Pulmonary artery endothelial cell (primary cell): ENCODE results near the gene NUP210L. TPM values are rescaled to one million over a fixed set of nuclear protein-coding genes. Genes with fewer than 3 reads are reported as not detected.
"Not testable (repeated sequence)": the region's sequence is repeated elsewhere in the genome, so short reads cannot be mapped to it uniquely, and the experiment has no call there.

Source experiments
- DNase-seq: peaks from one replicate; pipeline ENCODE4 v3.0.0-alpha.2; 2011; ENCODE audit warnings: low read depth, low spot score
- total RNA-seq: library from RNA; depleted of rRNA; stranded (reverse); fragments of >200 nt; gene quantifications from 2 replicates; pipeline ENCODE4 v1.2.3, GENCODE V29; 2014

NUP210L gene
- total RNA-seq, 1 donor from 2014 or later, result 0.07 TPM

DNA sequence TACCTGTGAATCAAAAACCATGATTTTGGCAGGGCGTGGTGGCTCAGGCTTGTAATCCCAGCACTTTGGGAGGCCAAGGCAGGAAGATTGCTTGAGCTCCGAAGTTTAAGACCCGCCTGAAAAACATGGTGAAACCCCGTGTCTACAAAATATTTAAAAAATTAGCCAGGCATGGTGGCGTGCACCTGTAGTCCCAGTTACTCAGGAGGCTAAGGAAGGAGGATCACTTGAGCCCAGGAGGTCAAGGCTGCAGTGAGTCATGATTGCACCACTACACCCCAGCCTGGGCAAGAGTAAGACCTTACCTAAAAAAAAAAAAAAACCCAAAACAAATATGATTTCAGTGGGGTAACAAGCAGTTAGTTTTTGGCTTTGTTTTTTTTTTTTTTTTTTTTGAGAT, 54.7 kb downstream of the NUP210L start:
- DNase-seq, result not testable (repeated sequence)

DNA sequence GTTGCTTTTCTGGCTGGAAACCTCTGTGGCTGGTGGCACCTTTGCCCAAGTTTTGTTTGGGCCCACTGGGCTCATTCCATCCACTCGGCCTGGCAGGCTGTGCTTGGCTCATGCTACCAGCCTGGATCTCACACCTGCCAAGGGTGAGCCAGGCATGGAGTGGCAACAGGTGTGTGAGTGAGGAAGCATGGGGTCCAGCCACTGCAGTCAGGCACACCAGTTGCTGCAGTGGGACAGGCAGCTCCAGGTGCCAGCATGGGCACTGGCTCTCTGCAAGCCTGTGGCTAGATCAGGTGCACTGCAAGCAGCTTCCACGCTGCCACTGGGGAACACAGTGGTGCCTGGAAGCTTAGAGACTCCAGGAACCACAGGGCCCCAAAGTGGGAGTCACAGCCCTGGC, 57.0 kb downstream of the NUP210L start:
- no peak for DNase-seq

DNA sequence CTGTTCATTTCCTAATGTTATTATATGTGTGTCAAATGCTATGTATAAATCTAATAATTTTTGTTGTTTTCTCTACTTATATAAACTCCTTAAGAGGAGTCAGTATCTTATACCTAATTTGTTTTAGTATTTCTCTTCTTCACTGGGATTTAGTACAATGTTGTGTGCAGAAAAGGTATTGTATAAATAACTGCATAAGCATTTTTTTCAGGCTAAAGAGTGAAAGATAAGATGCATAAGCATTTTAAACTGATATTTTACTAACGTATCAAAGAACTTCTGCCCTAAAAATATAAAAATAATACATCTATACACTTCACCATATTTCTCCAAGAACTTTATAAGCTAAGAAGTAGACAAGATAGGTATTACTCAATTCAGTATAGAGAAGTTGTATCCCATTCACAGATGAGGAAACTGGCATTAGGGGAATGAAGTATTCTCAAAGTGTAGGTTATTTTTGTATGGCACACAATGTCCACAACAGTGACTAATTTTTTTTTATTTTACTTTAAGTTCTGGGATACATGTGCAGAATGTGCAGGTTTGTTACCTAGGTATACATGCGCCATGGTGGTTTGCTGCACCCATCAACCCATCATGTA, 59.3 kb downstream of the NUP210L start:
- DNase-seq, result no peak

DNA sequence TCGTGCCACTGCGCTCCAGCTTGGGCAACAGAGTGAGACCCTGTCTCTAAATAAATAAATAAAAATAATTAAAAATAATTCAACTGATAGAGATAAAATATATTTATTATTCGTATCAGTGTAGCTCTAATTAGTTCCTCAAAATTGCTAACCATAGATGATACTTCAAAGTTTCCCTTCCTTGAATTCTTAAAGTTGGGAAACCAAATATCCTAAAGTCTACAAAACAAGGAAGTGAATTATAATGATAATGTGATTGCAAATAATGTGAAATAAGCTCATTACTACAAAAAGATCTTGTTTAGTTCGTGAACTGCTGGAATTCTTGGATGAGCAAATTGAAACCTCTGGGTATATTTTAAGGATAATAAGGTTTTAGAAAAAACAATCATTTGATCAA, 60.5 kb downstream of the NUP210L start:
- DNase-seq, result no peak

DNA sequence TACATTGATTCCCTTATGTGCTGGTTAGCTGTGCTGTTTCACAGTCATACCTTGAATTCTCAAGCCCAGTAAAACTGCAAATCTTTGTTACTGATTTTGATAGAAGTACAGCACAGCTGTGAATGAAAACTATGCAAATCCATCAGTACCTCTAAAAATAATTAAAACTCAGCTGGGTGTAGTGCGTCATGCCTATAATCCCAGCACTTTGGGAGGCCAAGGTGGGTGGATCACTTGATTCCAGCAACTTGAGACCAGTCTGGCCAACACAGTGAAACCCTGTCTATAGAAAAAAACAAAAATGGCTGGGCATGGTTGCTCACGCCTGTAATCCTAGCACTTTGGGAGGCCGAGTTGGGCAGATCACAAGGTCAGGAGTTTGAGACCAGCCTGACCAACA, 61.2 kb downstream of the NUP210L start:
- DNase-seq, result no peak

DNA sequence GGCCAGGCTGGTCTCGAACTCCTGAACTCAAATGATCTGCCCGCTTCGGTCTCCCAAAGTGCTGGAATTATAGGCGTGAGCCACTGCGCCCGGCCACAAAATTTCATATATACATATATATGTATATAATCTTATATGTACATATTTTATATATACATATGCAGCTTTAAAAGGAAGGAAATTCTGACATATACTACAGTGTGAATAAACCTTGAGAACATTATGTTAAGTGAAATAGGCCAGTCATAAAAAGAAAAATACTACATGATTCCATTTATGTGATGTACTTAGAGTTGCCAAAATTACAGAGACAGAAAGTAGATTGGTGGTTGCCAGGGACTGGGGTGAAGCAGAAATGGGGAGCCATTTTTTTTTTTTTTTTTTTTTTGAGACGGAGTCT, 63.2 kb downstream of the NUP210L start:
- DNase-seq, result no peak

DNA sequence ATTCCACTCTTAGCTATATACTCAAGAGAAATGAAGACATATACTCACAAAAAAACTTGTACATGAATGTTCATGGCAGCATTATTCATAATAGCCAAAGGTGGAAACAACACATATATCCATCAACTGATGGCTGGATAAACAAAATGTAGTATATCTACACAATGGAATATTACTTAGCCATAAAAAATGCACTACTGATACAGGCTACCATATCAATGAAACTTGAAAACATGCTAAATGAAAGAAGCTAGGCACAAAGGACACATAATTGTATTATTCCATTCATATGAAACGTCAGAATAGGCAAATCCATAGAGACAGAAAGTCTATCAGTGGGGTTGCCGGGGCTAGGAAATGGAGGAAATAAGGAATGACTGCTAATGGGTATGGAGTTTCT, 67.3 kb downstream of the NUP210L start:
- no peak for DNase-seq

DNA sequence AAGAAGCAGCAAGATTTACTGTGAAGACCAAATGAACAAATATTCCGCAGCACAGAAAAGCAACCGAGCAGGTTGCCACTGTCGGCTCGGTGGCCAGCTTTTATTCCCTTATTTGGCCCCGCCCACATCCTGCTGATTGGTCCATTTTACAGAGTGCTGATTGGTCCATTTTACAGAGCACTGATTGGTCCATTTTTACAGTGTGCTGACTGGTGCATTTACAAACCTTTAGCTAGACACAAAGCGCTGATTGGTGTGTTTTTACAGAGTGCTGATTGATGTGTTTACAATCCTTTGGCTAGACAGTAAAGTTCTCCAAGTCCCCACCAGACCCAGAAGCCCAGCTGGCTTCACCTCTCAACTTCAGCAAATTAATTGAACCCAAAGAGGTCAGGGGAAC, 71.8 kb downstream of the NUP210L start:
- not testable (repeated sequence) for DNase-seq

DNA sequence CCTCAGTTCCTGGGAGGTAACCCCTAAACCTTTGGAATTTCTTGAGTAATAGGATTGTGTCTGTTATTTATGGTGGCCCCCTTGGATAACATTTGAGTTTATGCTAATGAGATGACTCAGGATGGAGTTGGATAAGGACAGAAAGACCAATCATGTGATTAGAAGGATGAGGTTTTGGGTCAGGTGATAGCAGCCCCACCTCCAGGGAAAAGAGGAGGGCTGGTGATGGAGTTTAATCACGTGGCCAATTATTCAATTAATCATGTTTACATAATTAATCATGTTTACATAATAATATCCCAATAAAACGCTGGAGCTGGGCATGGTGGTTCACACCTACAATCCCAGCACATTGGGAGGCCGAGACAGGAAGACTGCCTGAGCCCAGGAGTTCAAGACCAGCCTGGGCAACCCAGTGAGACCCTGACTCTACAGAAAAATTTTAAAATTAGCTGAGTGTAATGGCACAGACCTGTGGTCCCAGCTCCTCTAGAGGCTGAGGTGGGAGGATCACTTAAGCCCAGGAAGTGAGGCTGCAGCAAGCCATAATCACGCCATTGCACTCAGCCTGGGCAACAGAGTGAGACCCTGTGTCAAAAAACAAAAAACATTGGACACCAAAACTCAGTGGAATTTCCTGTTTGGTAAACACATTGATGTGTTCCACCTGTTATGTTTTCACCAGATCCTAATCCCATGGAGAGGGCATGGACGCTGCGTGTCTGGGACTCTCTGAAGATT, 73.3 kb downstream of the NUP210L start:
- DNase-seq, result no peak

DNA sequence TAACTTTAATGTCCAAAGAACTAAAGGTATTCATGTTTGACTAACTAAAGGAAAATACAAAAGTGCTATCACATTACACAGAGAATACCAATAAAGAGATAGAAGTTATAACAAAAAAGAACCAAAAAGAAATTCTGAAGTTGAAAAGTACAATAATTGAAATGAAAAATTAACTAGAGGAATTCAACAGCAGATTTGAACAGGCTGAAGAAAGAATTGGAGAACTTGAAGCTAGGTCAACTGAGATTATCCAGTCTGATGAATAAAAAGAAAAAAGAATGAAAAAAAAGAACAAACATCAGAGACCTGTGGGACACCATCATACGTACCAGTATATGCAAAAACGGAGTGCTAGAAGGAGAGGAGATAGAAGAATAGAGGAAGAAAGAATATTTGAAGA, 78.5 kb downstream of the NUP210L start:
- DNase-seq, result no peak

DNA sequence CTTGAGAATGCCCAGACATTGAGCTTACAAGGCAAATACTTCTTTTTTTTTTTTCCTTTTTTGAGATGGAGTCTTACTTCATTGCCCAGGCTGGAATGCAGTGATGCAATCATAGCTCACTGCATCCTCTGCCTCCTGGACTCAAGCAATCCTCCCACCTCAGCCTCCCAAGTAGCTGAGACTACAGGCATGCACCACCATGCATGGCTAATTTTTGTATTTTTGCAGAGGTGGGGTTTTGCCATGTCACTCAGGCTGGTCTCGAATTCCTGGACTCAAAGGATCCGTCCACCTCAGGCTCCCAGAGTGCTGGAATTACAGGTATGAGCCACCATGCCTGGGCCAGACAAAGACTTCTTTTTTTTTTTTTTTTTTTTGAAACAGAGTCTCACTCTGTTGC, 79.1 kb downstream of the NUP210L start:
- no peak for DNase-seq

DNA sequence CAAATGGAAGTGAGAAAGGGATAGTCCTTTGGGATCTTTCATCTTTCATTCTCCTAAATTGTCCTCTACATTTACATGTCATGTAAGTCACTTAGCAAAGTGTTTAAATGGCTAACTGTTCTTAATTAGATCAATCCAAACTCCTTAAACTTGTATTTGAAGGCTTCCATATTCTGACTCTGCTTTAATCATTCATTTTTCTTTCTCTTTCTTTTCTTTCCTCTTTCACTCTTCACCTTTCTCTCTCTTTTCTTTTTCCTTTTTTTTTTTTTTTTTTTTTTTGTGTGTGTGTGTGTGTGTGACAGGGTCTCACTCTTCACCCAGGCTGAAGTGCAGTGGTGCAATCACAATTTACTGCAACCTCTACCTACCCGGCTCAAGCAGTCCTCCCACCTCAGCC, 92.6 kb downstream of the NUP210L start:
- no peak for DNase-seq

DNA sequence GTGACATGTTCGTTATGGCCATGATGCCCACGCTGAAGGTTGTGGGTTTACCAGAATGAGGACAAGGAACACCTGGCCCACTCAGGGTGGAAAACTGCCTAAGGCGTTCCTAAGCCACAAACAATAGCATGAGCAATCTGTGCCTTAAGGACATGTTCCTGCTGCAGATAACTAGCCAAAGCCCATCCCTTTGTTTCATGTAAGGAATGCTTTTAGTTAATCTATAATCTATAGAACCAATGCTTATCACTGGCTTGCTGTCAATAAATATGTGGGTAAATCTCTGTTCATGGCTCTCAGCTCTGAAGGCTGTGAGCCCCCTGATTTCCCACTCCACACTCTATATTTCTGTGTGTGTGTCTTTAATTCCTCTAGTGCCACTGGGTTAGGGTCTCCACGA, 107.4 kb downstream of the NUP210L start:
- DNase-seq, result not testable (repeated sequence)

DNA sequence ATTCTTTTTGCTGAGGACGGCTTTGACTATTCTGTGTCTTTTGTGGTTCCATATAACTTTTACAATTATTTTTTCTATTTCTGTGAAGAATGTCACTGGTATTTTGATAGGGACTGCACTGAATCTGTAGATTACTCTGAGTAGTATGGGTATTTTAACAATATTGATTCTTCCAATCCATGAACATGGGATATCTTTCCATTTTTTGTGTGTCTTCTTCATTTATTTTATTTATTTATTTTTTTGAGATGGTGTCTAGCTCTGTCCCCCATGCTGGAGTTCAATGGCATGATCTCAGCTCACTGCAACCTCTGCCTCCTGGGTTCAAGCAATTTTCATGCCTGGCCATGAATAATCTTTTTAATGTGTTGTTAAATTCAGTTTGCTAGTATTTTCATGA, 121.2 kb downstream of the NUP210L start:
- DNase-seq, result not testable (repeated sequence)

DNA sequence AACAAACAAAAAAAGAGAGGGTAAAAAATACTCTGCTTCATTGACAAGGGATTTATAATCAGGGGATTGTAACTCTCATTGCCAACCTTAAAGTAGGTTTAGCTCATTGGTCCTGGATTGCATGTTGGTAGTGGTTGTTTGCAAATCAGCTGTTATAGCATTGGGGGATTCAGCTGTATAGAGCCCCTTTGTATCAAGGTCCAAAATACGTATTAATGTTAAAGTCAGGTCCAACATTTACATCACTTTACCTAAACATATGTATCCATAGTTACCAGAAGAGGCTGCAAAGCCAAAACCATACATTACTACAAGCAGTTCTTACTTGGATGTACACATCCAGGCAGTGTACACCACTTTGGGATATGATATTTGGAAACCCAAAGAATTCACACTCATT, 134.9 kb downstream of the NUP210L start:
- no peak for DNase-seq

DNA sequence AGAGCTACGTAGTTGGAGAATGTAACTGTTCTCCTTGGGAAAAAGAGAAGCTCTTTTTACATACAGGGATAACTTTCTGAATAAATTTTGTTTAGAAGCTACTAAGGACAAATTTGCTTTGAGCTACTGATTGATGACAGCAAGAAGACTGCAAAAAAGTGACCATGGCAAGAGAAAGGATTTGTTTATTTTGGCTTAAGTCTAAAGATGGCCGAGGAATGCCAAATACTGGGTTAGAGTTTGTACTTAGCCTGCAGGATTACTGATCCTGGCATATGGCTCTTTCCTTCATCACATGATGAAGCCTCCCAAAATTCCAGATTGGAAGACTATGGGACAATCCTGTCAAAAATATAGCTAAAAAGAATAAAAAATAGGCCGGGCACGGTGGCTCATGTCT, 135.6 kb downstream of the NUP210L start:
- no peak for DNase-seq

DNA sequence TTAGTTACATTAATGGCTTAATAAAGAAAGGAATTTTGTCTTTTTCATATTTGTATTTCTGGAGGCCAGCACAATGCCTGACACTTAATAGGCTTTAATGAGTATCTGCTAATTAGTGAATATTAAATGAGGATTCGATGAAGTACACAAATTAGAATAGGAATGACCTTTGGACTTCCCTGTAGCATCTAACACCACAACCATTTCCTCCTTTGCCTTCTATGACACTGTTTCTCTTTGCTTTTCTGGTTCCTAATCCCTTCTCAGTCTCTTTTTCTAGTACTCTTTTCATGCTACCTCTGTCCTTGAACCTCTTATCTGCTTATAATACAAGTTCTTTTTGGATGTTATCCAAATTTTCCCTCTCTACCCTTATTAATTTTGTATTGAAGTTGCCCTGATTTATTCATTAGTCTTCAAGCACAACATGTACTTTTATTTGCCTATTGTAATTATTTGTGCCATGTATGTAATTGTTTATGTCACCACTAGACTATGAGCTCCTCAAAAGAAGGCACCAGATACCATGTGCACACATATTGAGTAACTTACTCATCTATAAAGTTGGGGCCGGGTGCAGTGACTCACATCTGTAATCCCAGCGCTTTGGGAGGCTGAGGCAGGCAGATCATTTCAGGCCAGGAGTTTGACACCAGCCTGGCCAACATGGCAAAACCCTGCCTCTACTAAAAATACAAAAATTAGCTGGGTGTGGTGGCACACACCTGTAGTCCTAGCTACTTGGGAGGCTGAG, 140.5 kb downstream of the NUP210L start:
- no peak for DNase-seq

DNA sequence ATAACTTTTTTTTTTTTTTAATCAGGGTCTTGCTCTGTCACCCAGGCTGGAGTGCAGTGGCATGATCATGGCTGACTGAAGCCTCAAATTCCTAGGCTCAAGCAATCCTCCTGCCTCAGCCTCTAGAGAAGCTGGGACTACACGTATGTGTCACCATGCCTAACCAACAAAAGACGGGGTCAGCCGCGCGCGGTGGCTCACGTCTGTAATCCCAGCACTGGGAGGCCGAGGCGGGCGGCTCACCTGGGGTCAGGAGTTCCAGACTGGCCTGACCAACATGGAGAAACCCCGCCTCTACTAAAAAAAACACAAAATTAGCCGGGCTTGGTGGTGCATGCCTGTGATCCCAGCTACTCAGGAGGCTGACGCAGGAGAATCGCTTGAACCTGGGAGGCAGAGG, 142.3 kb downstream of the NUP210L start:
- DNase-seq, result not testable (repeated sequence)

DNA sequence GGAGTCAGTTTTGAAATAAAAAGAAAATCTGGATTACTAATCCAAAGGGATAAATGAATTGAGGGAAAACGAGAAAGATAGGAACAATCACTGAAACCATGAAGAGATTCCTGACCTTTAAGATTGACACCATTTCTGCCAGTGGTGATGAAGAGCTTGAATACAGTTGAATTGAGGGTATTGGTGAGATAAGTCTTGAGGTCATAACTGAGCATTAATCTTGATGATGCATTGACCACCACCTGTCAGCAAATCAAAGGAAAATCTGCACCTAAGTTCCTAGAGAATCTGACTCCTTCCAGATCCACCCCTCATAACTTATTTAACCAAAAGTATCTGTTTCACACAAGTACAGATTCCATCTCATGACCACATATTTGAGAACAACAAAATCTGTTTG, 142.7 kb downstream of the NUP210L start:
- DNase-seq, result no peak

DNA sequence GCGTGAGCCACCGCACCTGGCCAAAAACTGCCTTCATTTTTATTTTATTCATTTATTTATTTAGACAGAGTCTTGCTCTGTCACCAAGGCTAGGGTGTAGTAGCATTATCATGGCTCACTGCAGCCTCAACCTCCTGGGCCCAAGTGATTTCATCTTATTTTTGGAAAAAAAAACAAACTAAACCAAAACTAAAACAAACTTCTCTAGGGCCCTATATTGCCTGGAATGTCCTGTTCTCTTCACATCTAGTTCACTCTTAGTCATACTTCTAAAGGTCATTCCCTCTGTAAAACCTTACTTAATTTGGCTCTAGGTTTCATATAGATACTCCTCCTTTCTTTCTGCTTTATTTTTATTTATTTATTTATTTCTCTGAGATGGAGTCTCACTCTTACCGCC, 148.7 kb downstream of the NUP210L start:
- no peak for DNase-seq

DNA sequence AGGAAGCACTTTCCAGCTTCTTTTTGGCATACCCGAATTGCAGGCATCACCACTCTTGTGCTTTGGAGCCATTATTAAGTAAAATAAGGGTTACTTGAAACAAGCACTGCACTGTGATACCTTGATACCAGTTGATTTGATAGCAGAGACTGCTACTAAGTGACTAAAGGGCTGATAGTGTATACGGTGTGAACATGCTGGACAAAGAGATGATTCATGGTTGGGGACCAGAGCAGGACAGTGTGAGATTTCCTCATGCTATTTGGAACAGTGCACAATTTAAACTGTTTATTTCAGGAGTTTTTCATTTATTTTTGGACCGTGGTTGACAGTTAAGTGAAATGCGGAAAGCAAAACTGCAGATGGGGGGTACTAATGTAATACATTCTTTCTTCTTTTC, 154.5 kb downstream of the NUP210L start:
- DNase-seq, result no peak

DNA sequence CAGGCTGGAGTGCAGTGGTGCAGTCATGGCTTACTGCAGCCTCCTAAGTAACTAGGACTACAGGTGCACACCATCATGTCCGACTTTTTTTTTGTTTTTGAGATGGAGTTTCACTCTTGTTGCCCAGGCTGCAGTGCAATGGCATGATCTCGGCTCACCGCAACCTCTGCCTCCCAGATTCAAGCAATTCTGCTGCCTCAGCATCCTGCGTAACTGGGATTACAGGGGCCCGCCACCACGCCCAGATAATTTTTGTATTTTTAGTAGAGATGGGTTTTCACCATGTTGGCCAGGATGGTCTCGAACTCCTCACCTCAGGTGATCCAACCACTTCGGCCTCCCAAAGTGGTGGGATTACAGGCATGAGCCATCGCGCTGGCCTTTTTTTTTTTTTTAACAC, 158.0 kb downstream of the NUP210L start:
- DNase-seq, result not testable (repeated sequence)

DNA sequence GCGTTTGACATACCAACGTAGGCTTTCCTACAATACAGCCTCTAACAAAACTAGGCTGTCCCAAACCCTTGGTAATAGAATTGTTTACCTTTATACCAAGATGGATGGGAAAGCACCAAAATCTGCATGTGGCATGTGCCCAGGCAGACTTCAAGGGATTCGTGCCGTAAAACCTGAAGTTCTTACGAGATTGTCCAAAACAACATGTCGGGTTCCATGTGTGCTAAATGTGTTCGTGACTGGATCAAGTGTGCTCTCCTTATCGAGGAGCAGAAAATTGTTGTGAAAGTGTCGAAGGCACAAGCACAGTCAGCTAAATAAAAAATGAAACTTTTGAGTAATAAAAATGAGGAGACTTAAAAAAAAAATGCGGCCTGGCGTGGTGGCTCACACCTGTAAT, 159.2 kb downstream of the NUP210L start:
- DNase-seq, result no peak
